HepG2 (cell line): ENCODE results near the gene C15orf62. TPM values are rescaled to one million over a fixed set of nuclear protein-coding genes. Genes with fewer than 3 reads are reported as not detected.

Experiments
- ATM ChIP-seq: fragments of 450-650 bp; IDR thresholded peaks from 2 replicates; pipeline ENCODE4 v1.7.1; 2017; ENCODE audit warnings: mild to moderate bottlenecking, borderline replicate concordance
- CCDC6 ChIP-seq: sonication (generic); formaldehyde crosslinking; IDR thresholded peaks from 2 replicates; pipeline ENCODE4 v1.8.1; 2022; ENCODE audit warnings: mild to moderate bottlenecking, missing genetic modification reagents, moderate library complexity
- GTF3A ChIP-seq: sonication (generic); formaldehyde crosslinking; conservative IDR thresholded peaks from 2 replicates; pipeline ENCODE4 v1.4.0; 2020; ENCODE audit warnings: mild to moderate bottlenecking, missing genetic modification reagents
- KMT2A ChIP-seq: sonication (generic); formaldehyde crosslinking; IDR thresholded peaks from 2 replicates; pipeline ENCODE4 v1.4.0; 2020; ENCODE audit warnings: missing genetic modification reagents
- MYC ChIP-seq: sonication (generic); formaldehyde crosslinking; IDR thresholded peaks from 2 replicates; pipeline ENCODE4 v1.9.0; 2021; ENCODE audit warnings: missing genetic modification reagents, borderline replicate concordance
- SMARCE1 ChIP-seq: fragments of 450-650 bp; IDR thresholded peaks from 2 replicates; pipeline ENCODE4 v1.6.1; 2017; ENCODE audit warnings: borderline replicate concordance
- SNAPC2 ChIP-seq: sonication (generic); formaldehyde crosslinking; IDR thresholded peaks from 2 replicates; pipeline ENCODE4 v1.8.1; 2022; ENCODE audit warnings: mild to moderate bottlenecking, missing genetic modification reagents
- TAF1 ChIP-seq: sonication (generic); formaldehyde crosslinking; IDR thresholded peaks from 2 replicates; pipeline ENCODE4 v1.4.0; 2020; ENCODE audit warnings: missing genetic modification reagents
- ZNF180 ChIP-seq: sonication (generic); formaldehyde crosslinking; IDR thresholded peaks from 2 replicates; pipeline ENCODE4 v1.4.0; 2020; ENCODE audit warnings: low read depth, missing genetic modification reagents, borderline replicate concordance
- ZNF34 ChIP-seq: sonication (generic); formaldehyde crosslinking; IDR thresholded peaks from 2 replicates; pipeline ENCODE4 v1.4.0; 2020; ENCODE audit warnings: mild to moderate bottlenecking, missing genetic modification reagents, borderline replicate concordance
- ZNF549 ChIP-seq: sonication (generic); formaldehyde crosslinking; IDR thresholded peaks from 2 replicates; pipeline ENCODE4 v1.5.0; 2020; ENCODE audit warnings: missing genetic modification reagents
- ZNF781 ChIP-seq: sonication (generic); formaldehyde crosslinking; IDR thresholded peaks from 2 replicates; pipeline ENCODE4 v1.5.1; 2020; ENCODE audit warnings: borderline replicate concordance, mild to moderate bottlenecking, missing genetic modification reagents; ENCODE audit errors: not compliant biosample characterization
- polyA plus RNA-seq, 8 experiments: library from polyadenylated mRNA; depleted of rRNA in 3 of 8; stranded (reverse) in 7 of 8; unstranded in 1 of 8; fragments of >200 nt; fragmentation: Illumina TruSeq in 4 of 8; extraction: Trizol in 4 of 8; gene quantifications; 2 replicates each; pipeline versions ENCODE4 v1.2.1 to v1.2.3, GENCODE V29; 2011 to 2016; ENCODE audit warnings: low read depth in 4 of 8, missing spikeins in 1 of 8, mixed read lengths in 1 of 8; ENCODE audit not compliant: insufficient read depth in 1 of 8
- total RNA-seq, 5 experiments: library from RNA; depleted of rRNA; stranded (reverse); fragments of >200 nt; fragmentation: Illumina TruSeq; extraction: Trizol; gene quantifications; 2 replicates each; pipeline ENCODE4 v1.2.3, GENCODE V29; 2016; ENCODE audit warnings: low read depth in 1 of 5
- TF ChIP-seq, protein P1 (sequence below): sonication (generic); formaldehyde crosslinking; IDR thresholded peaks from 2 replicates; pipeline ENCODE4 v1.4.0; 2020; ENCODE audit warnings: missing genetic modification reagents, borderline replicate concordance
- TF ChIP-seq, protein P2 (sequence below): IDR thresholded peaks from 2 replicates; pipeline ENCODE4 v1.4.0; 2020; ENCODE audit warnings: mild to moderate bottlenecking, missing genetic modification reagents
- TF ChIP-seq, protein P3 (sequence below): IDR thresholded peaks from 2 replicates; pipeline ENCODE4 v1.6.1; 2012; ENCODE audit warnings: low read depth, low read length, improper control_type of control experiment
- TF ChIP-seq, protein P4 (sequence below): sonication (generic); formaldehyde crosslinking; IDR thresholded peaks from 2 replicates; pipeline ENCODE4 v1.5.1; 2020; ENCODE audit warnings: missing genetic modification reagents, mild to moderate bottlenecking, borderline replicate concordance

Gene C15orf62
- total and polyA plus RNA-seq, 2 of the 13 experiments (the other 11 are each of a cell fraction or from before 2014, with no cell fraction given) = 0.51 to 1.1 TPM

DNA sequence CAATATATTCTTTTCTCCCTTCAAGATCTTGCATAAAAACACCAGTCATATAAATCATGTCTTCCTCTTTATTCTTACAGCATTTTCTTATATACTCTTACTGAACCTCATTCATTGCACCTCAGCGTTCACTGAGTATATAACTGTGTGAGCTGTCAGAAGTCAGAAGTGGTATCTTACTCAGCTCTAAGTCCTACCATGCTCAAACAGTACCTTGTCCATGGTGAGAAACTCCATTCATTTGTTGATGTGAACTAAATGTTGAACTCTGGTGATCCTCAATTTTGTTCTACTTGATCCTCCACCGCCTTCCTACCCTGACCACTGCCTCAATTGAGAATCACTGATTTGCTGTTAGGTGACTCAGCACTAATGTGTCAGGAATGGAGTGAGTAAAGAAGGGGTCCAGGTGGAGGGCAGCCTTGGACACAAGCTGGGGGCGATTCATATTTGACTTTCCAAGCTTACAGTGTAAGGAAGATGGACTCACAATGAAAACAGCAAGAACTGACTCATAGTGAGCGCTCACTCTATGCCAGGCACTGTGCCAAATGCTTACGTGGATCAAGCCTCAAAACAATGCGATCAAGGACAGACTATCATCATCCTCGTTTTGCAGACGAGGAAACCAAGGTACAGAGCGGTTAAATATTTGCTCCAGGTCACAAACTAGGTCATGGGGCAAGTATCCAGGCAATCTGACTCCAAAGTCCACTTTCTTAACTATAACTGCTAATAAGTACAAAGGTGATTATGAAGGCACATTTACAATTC lies 23.6 kb downstream of the C15orf62 start (continued):
- TF ChIP-seq, protein P1, sequence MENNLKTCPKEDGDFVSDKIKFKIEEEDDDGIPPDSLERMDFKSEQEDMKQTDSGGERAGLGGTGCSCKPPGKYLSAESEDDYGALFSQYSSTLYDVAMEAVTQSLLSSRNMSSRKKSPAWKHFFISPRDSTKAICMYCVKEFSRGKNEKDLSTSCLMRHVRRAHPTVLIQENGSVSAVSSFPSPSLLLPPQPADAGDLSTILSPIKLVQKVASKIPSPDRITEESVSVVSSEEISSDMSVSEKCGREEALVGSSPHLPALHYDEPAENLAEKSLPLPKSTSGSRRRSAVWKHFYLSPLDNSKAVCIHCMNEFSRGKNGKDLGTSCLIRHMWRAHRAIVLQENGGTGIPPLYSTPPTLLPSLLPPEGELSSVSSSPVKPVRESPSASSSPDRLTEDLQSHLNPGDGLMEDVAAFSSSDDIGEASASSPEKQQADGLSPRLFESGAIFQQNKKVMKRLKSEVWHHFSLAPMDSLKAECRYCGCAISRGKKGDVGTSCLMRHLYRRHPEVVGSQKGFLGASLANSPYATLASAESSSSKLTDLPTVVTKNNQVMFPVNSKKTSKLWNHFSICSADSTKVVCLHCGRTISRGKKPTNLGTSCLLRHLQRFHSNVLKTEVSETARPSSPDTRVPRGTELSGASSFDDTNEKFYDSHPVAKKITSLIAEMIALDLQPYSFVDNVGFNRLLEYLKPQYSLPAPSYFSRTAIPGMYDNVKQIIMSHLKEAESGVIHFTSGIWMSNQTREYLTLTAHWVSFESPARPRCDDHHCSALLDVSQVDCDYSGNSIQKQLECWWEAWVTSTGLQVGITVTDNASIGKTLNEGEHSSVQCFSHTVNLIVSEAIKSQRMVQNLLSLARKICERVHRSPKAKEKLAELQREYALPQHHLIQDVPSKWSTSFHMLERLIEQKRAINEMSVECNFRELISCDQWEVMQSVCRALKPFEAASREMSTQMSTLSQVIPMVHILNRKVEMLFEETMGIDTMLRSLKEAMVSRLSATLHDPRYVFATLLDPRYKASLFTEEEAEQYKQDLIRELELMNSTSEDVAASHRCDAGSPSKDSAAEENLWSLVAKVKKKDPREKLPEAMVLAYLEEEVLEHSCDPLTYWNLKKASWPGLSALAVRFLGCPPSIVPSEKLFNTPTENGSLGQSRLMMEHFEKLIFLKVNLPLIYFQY (CRISPR knock-in tag) = no peak
- no peak for TF ChIP-seq ZNF34 (CRISPR knock-in tag)
- TF ChIP-seq, protein P2, sequence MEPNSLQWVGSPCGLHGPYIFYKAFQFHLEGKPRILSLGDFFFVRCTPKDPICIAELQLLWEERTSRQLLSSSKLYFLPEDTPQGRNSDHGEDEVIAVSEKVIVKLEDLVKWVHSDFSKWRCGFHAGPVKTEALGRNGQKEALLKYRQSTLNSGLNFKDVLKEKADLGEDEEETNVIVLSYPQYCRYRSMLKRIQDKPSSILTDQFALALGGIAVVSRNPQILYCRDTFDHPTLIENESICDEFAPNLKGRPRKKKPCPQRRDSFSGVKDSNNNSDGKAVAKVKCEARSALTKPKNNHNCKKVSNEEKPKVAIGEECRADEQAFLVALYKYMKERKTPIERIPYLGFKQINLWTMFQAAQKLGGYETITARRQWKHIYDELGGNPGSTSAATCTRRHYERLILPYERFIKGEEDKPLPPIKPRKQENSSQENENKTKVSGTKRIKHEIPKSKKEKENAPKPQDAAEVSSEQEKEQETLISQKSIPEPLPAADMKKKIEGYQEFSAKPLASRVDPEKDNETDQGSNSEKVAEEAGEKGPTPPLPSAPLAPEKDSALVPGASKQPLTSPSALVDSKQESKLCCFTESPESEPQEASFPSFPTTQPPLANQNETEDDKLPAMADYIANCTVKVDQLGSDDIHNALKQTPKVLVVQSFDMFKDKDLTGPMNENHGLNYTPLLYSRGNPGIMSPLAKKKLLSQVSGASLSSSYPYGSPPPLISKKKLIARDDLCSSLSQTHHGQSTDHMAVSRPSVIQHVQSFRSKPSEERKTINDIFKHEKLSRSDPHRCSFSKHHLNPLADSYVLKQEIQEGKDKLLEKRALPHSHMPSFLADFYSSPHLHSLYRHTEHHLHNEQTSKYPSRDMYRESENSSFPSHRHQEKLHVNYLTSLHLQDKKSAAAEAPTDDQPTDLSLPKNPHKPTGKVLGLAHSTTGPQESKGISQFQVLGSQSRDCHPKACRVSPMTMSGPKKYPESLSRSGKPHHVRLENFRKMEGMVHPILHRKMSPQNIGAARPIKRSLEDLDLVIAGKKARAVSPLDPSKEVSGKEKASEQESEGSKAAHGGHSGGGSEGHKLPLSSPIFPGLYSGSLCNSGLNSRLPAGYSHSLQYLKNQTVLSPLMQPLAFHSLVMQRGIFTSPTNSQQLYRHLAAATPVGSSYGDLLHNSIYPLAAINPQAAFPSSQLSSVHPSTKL (CRISPR knock-in tag) = peak; percentile 92
- no peak for TF ChIP-seq TAF1 (CRISPR knock-in tag)
- no peak for TF ChIP-seq ZNF781
- no peak for TF ChIP-seq KMT2A (CRISPR knock-in tag)
- TF ChIP-seq GTF3A (CRISPR knock-in tag) = no peak
- TF ChIP-seq SMARCE1 = no peak
- TF ChIP-seq, protein P3, sequence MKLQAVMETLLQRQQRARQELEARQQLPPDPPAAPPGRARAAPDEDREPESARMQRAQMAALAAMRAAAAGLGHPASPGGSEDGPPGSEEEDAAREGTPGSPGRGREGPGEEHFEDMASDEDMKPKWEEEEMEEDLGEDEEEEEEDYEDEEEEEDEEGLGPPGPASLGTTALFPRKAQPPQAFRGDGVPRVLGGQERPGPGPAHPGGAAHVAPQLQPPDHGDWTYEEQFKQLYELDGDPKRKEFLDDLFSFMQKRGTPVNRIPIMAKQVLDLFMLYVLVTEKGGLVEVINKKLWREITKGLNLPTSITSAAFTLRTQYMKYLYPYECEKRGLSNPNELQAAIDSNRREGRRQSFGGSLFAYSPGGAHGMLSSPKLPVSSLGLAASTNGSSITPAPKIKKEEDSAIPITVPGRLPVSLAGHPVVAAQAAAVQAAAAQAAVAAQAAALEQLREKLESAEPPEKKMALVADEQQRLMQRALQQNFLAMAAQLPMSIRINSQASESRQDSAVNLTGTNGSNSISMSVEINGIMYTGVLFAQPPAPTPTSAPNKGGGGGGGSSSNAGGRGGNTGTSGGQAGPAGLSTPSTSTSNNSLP = peak; percentile 90
- TF ChIP-seq MYC (CRISPR knock-in tag) = no peak
- TF ChIP-seq CCDC6 (CRISPR knock-in tag) = no peak
- TF ChIP-seq ZNF180 (CRISPR knock-in tag) = no peak
- no peak for TF ChIP-seq ATM
- TF ChIP-seq, protein P4, sequence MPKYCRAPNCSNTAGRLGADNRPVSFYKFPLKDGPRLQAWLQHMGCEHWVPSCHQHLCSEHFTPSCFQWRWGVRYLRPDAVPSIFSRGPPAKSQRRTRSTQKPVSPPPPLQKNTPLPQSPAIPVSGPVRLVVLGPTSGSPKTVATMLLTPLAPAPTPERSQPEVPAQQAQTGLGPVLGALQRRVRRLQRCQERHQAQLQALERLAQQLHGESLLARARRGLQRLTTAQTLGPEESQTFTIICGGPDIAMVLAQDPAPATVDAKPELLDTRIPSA = no peak
- no peak for TF ChIP-seq ZNF549 (CRISPR knock-in tag)
- no peak for TF ChIP-seq SNAPC2 (CRISPR knock-in tag)
